ENCODE measurements around the gene GFER. TPM values are rescaled to one million over a fixed set of nuclear protein-coding genes. Genes with fewer than 3 reads are reported as not detected.
"Not testable (repeated sequence)": the region's sequence is repeated elsewhere in the genome, so short reads cannot be mapped to it uniquely, and the experiment has no call there.

The GFER gene
- total RNA-seq, 1 donor from 2014 or later: 19.7 TPM

DNA sequence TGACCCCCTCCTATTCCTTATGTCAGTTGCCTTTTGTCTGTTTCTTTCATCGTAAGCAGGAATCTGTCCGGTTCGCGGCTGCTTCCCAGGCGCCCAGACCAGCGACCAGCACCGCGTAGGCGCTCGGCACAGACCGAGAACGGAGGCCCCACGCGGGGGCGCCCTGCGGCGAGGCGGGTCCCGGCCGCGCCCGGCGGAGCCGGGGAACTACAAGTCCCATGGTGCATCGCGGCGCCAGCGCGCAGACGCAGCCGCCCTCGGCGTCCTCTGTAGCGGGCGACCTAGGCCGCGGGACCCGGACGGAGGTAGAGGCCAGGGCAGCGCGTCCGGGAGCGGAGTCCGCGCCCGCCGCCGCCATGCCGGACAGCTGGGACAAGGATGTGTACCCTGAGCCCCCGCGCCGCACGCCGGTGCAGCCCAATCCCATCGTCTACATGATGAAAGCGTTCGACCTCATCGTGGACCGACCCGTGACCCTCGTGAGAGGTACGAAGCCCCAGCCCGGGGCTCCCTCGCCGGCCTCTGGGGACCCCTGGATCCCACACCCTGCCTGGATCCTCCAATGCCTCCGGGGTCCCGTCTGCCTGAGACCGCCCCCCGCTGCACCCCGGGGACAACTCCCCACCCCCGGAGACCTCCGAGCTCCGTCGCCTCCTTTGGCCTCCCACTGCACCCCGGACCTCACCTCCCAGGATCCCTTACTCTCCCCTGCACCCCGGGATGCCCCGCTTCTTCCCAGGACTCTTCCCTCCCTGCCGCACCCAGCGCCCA lies 24.5 kb upstream of the GFER start, which contains the start of gene NDUFB10:
Gene NDUFB10 (plus strand): TSS at position 270 of the 771 bp plus-strand sequence. CDS start 87 bp downstream, at position 357.
- Mint-ChIP-seq H3K27me3 (ENCODE audit: low read depth) (no peaks in the 10 kb centered on the region), H3K36me3 (ENCODE audit: low read depth) (peaks cover 15% of the 10 kb centered on the region), H3K9me3 (ENCODE audit: low read depth) (no peaks in the 10 kb centered on the region), H3K4me3 (ENCODE audit: unreplicated experiment) (peak within 1 kb of the TSS; percentile 97), H3K4me1 (ENCODE audit: low read depth) (peaks cover 44% of the 10 kb centered on the region), H3K27ac (ENCODE audit: unreplicated experiment) (peak within 1 kb of the TSS; percentile 96)
- TF ChIP-seq, protein P1, sequence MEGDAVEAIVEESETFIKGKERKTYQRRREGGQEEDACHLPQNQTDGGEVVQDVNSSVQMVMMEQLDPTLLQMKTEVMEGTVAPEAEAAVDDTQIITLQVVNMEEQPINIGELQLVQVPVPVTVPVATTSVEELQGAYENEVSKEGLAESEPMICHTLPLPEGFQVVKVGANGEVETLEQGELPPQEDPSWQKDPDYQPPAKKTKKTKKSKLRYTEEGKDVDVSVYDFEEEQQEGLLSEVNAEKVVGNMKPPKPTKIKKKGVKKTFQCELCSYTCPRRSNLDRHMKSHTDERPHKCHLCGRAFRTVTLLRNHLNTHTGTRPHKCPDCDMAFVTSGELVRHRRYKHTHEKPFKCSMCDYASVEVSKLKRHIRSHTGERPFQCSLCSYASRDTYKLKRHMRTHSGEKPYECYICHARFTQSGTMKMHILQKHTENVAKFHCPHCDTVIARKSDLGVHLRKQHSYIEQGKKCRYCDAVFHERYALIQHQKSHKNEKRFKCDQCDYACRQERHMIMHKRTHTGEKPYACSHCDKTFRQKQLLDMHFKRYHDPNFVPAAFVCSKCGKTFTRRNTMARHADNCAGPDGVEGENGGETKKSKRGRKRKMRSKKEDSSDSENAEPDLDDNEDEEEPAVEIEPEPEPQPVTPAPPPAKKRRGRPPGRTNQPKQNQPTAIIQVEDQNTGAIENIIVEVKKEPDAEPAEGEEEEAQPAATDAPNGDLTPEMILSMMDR (IDR thresholded peaks at IDR 0.05): peak; percentile 81
- DNase-seq (ENCODE audit: low spot score): peak; percentile 85

DNA sequence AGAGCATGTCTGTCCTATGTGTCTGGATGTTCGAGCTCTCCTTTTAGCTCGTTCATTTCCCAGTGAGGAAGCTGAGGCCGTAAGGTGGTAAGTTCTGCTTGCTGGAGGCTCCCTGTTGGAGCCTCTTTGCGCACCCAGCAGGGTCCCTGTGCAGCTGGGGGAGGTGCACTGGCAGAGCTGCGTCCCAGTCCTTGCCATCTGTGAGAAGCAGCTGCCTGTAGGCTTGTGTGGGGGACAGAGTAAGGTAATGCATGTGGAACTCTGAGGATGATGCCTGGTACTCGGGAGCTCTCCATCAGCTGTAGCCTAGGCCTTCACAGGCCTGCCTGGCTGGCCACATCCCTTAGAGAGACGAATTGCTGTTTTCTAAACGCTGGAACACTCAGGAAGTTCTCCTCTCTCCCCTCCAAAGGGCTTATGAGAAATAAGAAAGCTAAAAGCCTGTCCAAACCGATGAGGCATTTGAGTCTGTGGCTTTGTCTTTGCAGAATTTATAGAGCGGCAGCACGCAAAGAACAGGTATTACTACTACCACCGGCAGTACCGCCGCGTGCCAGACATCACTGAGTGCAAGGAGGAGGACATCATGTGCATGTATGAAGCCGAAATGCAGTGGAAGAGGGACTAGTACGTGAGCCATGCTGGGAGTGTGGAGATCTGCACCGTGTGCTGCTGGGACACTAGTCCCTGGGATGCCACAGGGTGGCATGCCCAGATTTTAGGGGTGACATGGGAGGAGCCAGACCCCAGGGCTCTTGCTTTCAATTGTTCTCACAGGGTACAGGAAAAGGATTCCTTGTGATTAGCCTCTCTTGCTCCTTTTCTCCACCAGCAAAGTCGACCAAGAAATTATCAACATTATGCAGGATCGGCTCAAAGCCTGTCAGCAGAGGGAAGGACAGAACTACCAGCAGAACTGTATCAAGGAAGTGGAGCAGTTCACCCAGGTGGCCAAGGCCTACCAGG lies 23.0 kb upstream of the GFER start:
- peaks cover 50% of the 10 kb centered on the region for H3K4me1 Mint-ChIP-seq (ENCODE audit: low read depth)
- no peaks in the 10 kb centered on the region for H3K9me3 Mint-ChIP-seq (ENCODE audit: low read depth)
- peak overlapping the region; percentile 97 for H3K4me3 Mint-ChIP-seq (ENCODE audit: unreplicated experiment)
- peaks cover 15% of the 10 kb centered on the region for H3K36me3 Mint-ChIP-seq (ENCODE audit: low read depth)
- no peak for DNase-seq (ENCODE audit: low spot score)
- H3K27ac Mint-ChIP-seq (ENCODE audit: unreplicated experiment): peak overlapping the region; percentile 96
- no peaks in the 10 kb centered on the region for H3K27me3 Mint-ChIP-seq (ENCODE audit: low read depth)
- TF ChIP-seq, protein P1 (IDR thresholded peaks at IDR 0.05): no peak

DNA sequence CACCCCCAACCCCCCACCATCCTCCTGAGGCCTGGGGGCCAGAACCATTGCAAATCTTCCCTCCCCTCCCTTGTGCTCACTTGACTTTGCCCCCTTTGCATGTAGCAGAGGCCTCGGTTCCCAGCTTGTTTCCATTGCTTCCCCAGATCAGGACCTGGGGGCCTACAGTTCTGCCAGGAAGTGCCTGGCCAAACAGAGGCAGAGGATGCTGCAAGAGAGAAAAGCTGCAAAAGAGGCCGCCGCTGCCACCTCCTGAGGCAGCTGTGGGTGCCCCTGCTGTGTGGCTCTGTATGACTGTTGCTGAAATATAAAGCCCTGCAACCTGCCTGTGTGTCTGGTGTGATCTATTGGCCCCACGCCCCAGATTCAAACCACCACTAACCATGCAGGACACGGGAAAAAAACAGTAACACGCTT lies 22.3 kb upstream of the GFER start:
- TF ChIP-seq, protein P1 (IDR thresholded peaks at IDR 0.05): no peak
- H3K27ac Mint-ChIP-seq (ENCODE audit: unreplicated experiment): peak overlapping the region; percentile 92
- no peaks in the 10 kb centered on the region for H3K9me3 Mint-ChIP-seq (ENCODE audit: low read depth)
- H3K27me3 Mint-ChIP-seq (ENCODE audit: low read depth): no peaks in the 10 kb centered on the region
- no peak overlapping the region for H3K4me3 Mint-ChIP-seq (ENCODE audit: unreplicated experiment)
- H3K36me3 Mint-ChIP-seq (ENCODE audit: low read depth): peaks cover 15% of the 10 kb centered on the region
- DNase-seq (ENCODE audit: low spot score): no peak
- peaks cover 50% of the 10 kb centered on the region for H3K4me1 Mint-ChIP-seq (ENCODE audit: low read depth)

DNA sequence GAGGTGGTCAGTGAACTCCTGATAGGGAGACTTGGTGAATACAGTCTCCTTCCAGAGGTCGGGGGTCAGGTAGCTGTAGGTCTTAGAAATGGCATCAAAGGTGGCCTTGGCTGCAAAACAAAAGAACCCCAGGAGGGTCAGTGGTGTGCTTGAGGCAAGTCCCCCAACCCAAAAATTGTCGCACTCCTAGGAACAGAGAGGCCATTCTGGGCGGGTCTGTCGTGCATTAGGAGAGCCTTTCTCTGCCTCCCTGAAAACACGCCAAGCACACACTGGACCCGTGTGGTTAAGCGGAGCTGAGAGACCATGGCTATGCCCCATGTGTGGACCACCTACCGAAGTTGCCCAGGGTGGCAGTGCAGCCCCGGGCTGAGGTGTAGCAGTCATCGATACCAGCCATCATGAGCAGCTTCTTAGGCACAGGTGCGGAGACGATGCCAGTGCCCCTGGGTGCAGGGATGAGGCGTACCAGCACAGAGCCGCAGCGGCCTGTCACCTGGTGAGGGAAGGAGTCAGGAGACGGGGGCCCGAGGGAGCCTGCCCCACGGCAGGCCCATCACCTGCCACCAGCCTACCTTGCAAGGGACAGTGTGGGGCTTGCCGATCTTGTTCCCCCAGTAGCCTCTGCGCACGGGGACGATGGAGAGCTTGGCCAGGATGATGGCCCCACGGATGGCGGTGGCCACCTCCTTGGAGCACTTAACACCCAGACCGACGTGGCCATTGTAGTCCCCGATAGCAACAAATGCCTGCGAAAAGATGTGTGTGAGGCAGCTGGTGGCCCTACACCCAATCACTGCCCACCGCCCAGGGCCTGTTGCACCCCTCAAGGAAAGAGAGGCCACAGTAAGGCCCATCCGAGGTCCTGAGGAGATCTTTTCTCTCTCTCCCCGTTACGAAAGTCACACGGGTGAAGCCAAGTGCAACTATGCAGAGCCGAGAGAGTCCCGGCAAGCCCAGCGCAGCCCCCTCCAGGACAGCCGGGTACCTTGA lies 21.5 kb upstream of the GFER start:
- Mint-ChIP-seq H3K36me3 (ENCODE audit: low read depth) (peaks cover 15% of the 10 kb centered on the region), H3K4me3 (ENCODE audit: unreplicated experiment) (peak overlapping the region; percentile 87), H3K4me1 (ENCODE audit: low read depth) (peaks cover 50% of the 10 kb centered on the region), H3K27ac (ENCODE audit: unreplicated experiment) (peak overlapping the region; percentile 92)
- not testable (repeated sequence) for H3K9me3 Mint-ChIP-seq (ENCODE audit: low read depth); DNase-seq (ENCODE audit: low spot score); H3K27me3 Mint-ChIP-seq (ENCODE audit: low read depth)

DNA sequence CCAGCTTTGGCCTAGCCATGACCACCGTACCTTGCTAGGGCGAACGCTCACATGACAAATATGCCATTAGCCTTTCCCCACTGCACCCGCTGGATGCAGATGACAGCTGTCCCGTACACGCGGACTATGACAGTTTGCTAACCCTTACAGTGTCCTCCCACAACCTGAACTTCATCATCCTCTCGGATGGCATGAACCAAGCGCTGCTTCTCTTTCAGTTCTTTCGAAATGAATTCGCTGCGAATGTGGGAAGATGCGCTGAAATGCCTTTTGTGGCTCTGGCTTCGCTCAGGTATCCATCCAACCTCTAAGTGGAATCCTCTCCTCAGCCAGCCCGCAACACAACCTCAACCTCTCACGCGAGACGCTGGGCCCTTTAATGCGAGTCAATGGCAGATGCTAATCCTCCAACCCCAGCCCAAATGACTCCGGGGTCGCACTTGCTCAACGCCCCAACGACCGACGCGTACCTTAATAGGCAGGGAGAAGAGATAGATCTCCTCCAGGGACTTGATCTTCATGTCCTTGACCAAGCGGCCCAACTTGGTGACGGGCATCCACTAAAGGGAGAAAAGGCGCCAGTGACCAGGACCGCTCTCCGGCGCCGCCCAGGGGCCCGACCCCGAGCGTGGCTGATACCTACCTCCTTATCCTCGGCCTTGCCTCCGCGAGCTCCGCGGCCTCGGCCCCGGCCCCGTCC lies 20.0 kb upstream of the GFER start:
- Mint-ChIP-seq H3K4me1 (ENCODE audit: low read depth) (peaks cover 50% of the 10 kb centered on the region), H3K4me3 (ENCODE audit: unreplicated experiment) (peak overlapping the region; percentile 87), H3K36me3 (ENCODE audit: low read depth) (peaks cover 15% of the 10 kb centered on the region), H3K9me3 (ENCODE audit: low read depth) (no peaks in the 10 kb centered on the region), H3K27ac (ENCODE audit: unreplicated experiment) (peak overlapping the region; percentile 92), H3K27me3 (ENCODE audit: low read depth) (no peaks in the 10 kb centered on the region)
- TF ChIP-seq, protein P1 (IDR thresholded peaks at IDR 0.05): peak; percentile 57
- DNase-seq (ENCODE audit: low spot score): no peak
